ENCODE results near the gene ARHGAP32.
"Not testable (repeated sequence)": the region's sequence is repeated elsewhere in the genome, so short reads cannot be mapped to it uniquely, and the experiment has no call there.

Gene ARHGAP32

DNA sequence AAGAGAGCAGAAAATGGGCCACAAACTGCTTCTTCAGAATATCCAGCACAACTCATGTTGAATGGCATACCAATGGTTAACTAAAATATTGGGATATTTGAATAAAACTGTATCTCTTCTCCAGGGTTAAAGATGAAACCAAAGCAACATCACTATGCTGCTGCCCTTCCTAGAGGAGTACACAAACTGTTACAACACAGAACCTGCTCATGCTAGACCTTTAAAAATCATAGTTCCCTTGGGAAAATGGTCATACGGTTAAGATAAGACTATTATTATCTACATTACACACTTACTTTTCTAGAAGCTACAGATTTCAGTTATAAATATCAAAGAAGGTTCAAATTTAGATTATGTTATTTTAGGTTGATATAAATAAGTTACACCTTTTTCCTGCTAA lies 170.8 kb downstream of the ARHGAP32 start:
- no peak for DNase-seq (ENCODE audit: low read depth)

DNA sequence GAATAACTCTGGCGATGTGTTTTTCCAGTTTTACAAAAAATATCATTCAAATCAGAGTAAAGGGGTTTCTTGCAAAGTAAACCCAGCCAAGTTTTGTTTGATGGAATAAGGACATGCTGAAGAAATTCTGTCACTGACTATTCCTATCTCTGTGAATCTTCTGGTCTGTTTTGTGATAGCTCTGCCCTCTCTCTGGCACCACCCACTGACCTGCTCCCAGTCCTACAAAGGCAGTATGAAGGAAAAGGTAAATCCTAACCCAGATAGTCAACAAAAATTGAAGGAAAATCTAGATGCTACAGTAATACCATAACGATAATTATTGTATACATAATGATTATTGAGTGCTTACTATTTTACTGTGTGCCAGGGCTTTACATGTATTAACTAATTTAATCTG lies 173.1 kb downstream of the ARHGAP32 start:
- DNase-seq (ENCODE audit: low read depth): no peak

DNA sequence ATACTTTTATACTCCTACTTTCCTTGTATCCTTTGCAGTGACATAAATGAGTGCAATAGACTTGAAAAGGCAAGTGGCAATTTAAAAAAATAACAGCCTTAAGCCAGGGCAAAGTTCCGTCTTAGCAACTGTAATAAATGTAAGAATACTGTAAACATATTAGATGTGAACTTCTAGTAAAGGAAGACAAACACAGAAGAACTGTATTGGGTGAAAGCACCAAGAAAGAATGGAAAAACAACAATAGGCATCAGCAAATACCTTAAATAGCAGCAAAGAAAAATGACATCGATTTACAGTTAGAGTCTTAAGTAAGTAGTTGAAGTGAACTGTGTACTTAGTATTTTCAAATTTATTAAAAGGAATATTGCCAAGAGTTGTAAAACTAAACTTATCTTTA lies 174.0 kb downstream of the ARHGAP32 start:
- DNase-seq (ENCODE audit: low read depth): no peak

GRCh38 chr11:129013737-129014475 lies 178.2 kb downstream of the ARHGAP32 start:
- no peak for DNase-seq (ENCODE audit: low read depth)

DNA sequence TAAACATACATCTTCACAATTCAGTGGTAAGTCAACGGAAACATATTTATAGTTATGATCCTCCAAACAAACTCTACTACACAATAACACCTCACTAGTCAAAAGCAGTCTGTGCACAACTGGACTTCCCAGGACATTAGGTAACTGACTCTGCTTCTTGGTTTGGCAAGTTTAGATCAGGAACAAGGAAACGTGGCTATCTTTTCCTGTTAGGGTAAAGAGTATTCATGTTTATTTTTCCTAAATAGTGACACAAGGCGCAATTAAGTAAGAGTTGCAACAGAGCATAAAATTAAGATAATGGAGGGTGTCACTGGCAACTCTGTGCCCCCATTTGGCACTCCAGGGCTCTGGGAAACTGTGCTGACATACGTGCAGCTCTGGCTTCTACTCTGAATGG lies 179.2 kb downstream of the ARHGAP32 start:
- no peak for DNase-seq (ENCODE audit: low read depth)

DNA sequence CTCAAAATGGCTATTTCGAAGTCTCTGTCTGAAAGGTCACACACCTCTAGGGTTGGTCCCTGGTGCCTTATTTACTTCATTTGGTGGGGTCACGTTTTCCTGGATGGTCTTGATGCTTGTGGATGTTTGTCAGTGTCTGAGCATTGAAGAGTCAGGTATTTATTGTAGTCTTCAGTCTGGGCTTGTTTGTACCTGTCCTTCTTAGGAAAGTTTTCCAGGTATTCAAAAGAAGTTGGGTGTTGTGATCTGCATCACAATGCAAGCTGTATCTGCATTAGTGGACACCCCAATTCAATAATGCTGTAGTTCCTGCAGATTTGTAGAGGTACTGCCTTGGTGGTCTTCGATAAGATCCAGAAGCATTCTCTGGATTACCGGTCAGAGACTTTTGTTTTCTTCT lies 186.0 kb downstream of the ARHGAP32 start:
- no peak for DNase-seq (ENCODE audit: low read depth)

- not testable (repeated sequence) for DNase-seq (ENCODE audit: low read depth)
Observed at GRCh38 chr11:128999165-128999564, 193.0 kb downstream of the ARHGAP32 start.

DNA sequence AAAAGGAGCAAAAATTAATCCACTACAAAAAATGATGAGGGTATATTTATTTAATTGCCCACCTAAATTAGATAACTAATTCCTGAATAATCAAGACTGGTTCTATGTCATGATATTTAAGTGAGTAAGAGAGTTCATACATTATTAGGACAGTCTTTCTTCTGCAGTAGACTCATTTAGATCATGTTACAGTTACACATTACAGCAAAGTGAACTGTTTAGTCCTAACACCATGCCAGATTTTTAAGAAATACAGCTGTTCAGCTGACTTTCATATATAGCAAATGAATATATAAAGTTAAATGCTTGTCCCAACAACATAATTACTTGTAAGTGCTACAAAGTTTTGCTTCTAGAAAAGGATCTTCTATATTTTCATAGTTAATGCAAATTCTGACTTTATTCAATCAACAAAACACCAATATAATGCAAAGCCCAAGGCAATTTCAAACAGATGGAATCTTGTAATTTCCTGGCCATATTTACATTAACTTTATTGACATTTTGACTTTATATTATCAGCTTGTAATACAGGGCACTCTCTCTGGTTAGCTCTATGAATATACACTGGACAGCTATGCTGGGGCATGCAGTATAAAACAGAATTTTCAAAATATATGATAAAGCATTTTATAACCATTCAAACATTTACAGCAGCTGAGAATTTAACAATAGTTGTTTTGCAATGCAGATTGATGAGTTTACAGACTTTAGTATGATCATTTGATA lies 203.7 kb downstream of the ARHGAP32 start:
- no peak for DNase-seq (ENCODE audit: low read depth)

DNA sequence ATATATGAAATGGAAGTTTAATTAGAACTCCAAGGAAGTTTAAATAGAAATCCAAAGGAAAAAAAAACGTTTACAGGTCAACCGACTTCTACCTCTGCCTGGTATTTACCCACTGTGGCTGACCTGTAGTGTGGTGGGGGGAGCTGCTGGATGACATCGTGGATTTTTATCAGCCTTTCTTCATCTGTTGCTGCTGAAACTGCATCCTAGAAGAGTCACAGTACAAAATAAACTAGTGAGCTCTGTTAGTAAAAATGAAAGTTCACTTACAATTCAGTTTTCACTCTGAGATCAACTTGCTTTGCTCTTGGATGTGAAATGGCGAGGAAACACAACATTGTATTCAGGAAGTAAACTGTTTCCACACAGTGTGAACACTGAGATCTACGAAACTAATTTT lies 206.2 kb downstream of the ARHGAP32 start:
- DNase-seq (ENCODE audit: low read depth): no peak

DNA sequence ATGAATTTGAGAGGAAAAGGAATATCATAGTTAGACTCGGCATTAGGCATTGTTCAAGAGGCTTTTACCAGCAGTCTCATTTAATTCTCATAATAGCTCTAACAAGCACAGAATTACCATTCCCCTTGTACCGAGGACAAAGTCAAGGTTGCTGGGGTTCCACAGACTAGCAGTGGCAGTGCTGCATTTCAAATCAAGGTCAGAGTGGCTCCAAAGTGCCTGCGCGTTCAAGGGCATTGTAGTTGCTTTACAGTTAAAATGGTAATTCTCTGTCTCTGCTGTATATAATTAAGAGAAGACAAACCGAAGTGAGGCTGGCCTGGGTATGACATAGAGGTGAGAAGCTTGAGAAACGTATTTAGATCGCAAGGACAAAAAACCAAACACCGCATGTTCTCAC lies 209.1 kb downstream of the ARHGAP32 start:
- DNase-seq (ENCODE audit: low read depth): no peak

DNA sequence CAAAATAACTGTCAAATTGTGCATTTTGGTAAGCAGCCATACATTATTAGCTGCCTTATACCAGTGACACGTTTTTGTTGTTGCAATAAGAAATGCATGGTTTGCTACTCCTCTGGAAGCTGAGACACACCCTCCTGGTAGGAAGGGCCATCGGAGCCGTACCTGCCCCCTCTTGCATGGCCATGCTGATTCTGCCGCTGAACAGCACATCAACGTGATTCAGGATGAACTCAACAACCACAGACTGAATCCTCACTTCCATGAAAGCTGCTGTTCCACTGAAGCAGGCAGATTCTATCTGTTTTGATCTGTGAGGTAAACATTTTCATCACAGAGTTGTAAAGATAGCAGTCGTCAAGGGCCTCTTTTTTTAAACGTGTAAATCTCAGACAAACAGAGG lies 210.9 kb downstream of the ARHGAP32 start:
- no peak for DNase-seq (ENCODE audit: low read depth)

DNA sequence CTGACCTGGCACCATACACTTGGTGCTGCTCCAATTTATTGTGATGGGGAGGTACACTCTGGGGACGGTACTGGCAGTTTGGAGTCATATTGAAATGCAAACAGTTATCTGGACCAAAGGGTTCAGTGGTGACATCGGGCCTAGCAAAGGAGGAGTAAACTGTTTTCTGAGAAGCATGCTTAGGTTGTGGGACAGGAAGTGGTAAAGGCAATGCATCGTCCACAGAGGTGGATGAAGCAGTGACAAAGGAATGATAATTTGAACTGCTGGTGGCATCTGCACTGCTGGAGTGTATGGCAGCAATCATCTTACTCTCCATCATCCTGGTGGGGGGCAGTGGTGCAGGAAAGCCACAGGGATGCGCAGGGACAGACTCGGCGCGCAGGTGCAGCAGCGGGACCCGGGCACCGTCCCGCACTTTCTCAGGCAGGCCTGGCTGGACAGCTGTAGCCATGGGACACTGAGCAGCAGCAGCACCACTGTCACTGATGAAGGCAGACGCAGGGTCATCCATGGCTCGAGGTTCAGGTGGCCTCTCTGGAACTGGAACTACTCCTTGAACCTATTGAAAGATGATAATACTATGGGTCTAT lies 221.4 kb downstream of the ARHGAP32 start:
- no peak for DNase-seq (ENCODE audit: low read depth)

DNA sequence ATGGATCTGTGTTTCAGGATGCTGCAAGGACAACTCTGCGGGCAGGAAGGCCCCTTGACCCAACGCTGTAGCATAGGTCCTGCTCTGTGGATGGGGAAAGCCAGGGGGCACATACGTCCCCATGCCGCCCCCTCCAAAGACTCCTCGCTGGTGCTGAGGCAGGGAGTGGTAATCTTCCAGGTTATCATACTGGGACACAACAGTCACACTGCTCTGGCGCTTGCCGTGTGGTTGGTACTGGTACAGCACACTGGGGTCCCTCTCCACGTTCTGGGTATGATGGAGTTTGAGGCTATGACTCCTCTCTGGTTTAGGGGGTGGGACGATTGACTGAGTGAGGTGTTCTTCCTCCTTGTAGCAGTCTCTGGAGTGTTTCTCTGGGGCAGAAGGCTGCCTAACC lies 223.2 kb downstream of the ARHGAP32 start:
- DNase-seq (ENCODE audit: low read depth): no peak

- DNase-seq (ENCODE audit: low read depth): no peak
Observed at GRCh38 chr11:128967578-128967977, 224.5 kb downstream of the ARHGAP32 start.

DNA sequence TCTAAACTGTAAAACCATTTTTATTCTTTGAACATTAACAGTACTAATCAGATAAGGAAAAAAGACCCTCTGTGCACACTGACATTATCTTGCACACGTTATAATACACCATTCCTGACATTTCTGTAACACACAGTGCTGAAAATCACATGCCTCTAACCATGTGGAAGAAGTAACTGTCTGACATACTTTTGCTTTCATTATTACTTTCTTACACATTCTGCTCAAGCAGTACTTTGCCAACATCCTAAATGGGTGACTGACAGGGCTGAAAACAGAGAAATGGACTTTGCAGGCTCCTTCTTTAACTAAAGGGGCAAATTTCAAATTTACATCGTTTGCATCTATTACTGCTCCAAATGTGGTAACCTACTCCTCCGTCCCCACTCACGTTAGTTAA lies 226.6 kb downstream of the ARHGAP32 start:
- DNase-seq (ENCODE audit: low read depth): no peak

GRCh38 chr11:128964463-128964930 lies 227.6 kb downstream of the ARHGAP32 start:
- DNase-seq (ENCODE audit: low read depth): no peak

GRCh38 chr11:128963744-128964325 lies 228.3 kb downstream of the ARHGAP32 start:
- no peak for DNase-seq (ENCODE audit: low read depth)

GRCh38 chr11:128962896-128963295 lies 229.2 kb downstream of the ARHGAP32 start:
- no peak for DNase-seq (ENCODE audit: low read depth)

- no peak for DNase-seq (ENCODE audit: low read depth)
Observed at GRCh38 chr11:128961645-128962044, 230.5 kb downstream of the ARHGAP32 start.

DNA sequence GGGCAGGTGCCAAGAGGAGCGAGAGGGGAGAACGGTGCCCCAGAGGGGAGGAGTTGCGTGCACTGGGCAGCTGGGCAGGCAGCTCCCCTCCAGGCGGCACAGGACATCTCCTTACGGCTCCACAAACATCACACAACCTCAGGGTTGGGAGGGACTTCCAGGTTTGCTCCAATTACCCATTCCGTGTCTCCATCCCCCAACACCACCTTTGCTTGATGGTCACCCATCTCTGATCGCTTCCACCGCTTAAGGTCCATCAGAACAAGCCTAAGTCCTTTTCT lies 235.0 kb downstream of the ARHGAP32 start:
- DNase-seq (ENCODE audit: low read depth): no peak

GRCh38 chr11:128956401-128957201 lies 235.5 kb downstream of the ARHGAP32 start:
- no peak for DNase-seq (ENCODE audit: low read depth)

DNA sequence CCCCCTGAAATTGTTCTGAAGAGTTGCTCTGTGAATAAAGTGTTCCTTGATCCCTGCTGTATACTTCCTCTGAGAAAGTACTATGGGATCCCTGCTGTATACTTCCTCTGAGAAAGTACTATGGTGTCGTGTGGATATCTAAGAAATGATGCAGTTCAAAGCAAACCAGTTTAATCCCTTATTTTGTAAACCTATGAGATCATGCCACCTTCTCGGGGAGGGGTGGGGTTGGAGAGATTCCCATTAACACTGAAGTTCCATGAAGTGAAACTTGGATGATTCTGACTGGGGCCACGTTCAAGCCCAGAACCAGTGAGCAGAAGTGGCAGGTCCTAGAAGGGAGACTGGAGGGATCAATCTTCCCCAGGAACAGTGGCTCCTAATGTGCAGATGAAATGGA lies 236.5 kb downstream of the ARHGAP32 start:
- DNase-seq (ENCODE audit: low read depth): no peak

Measured in activated T-cell treated with anti-CD3 and anti-CD28 coated beads for 48 hours (primary cell).